HCT116 (cell line): ENCODE measurements around the gene DENND5B. TPM values are rescaled to one million over a fixed set of nuclear protein-coding genes. Genes with fewer than 3 reads are reported as not detected.
"Not testable (repeated sequence)": the region's sequence is repeated elsewhere in the genome, so short reads cannot be mapped to it uniquely, and the experiment has no call there.

Source experiments
- ATAC-seq: fragments of 200-7000 bp; cut with Tn5 transposase; 2 replicates; pipeline ENCODE4 v1.9.1; 2020; ENCODE audit warnings: mild to moderate bottlenecking, moderate library complexity
- BruUV-seq: library from RNA; stranded (reverse); fragments of 400-500 nt; replicated peaks from 2 replicates; lab custom pipeline; 2021; lab: Mats Ljungman, UMichigan
- CTCF ChIA-PET: fragments of 300-600 bp; sonication (Branson Sonifier 250); formaldehyde crosslinking; loops from one replicate; lab custom pipeline; 2021; ENCODE audit warnings: antibody characterized with exemption; lab: Charles Lee
- POLR2A ChIA-PET: fragments of 300-600, 350-600 bp; sonication (Branson Sonifier 250); formaldehyde crosslinking; loops from one replicate; lab custom pipeline; 2021; ENCODE audit warnings: antibody characterized with exemption; lab: Charles Lee
- RAD21 ChIA-PET, 2 experiments: fragments of 300-600 bp; sonication (Branson Sonifier 250); formaldehyde crosslinking; loops; one replicate each; lab custom pipeline; 2023; ENCODE audit warnings: low total read pairs in 2 of 2; ENCODE audit not compliant: uncharacterized antibody in 2 of 2, unreplicated experiment in 2 of 2, low non-redundant PET in 1 of 2; lab: Charles Lee
- DNase-seq: peaks from one replicate; pipeline ENCODE4 v3.0.0-alpha.2; 2010; ENCODE audit warnings: low read depth, low spot score
- H2AFZ ChIP-seq: fragments of 200-600 bp; shearing (Covaris generic), sonication (generic); 2 replicates; pipeline ENCODE4 v1.6.1; 2017; ENCODE audit warnings: low read depth, mixed run types, mixed read lengths, antibody characterized with exemption, low read length; ENCODE audit not compliant: poor library complexity, severe bottlenecking
- H3K27ac ChIP-seq: 2 replicates; pipeline ENCODE4 v1.5.1; 2012; ENCODE audit warnings: low read depth, low read length
- H3K27me3 ChIP-seq: fragments of 200-600 bp; sonication (generic); 2 replicates; pipeline ENCODE4 v1.6.1; 2016; ENCODE audit warnings: mixed run types, low read length, mixed read lengths; ENCODE audit not compliant: insufficient read depth
- H3K36me3 ChIP-seq, 2 experiments: fragments of 200-500 bp in 1 of 2; fragments of 200-600 bp in 1 of 2; sonication (Bioruptor generic) in 1 of 2; sonication (generic) in 1 of 2; 2 replicates each; pipeline versions ENCODE4 v1.5.1 to v1.6.1; 2014 to 2016; ENCODE audit warnings: low read length in 2 of 2, inconsistent platforms in 1 of 2, mixed read lengths in 1 of 2, mixed run types in 1 of 2; ENCODE audit not compliant: insufficient read depth in 2 of 2, control insufficient read depth in 1 of 2
- H3K4me1 ChIP-seq, 2 experiments: fragments of 200-600 bp in 1 of 2; sonication (generic) in 1 of 2; 2 replicates each; pipeline versions ENCODE4 v1.5.1 to v1.6.1; 2012 to 2017; ENCODE audit warnings: low read length in 2 of 2, inconsistent platforms in 1 of 2, mild to moderate bottlenecking in 1 of 2, mixed read lengths in 1 of 2, mixed run types in 1 of 2, moderate library complexity in 1 of 2; ENCODE audit not compliant: insufficient read depth in 2 of 2, control insufficient read depth in 1 of 2
- H3K4me2 ChIP-seq: fragments of 200-600 bp; sonication (generic); 2 replicates; pipeline ENCODE4 v1.6.1; 2017; ENCODE audit warnings: mixed run types, low read length, mixed read lengths
- H3K4me3 ChIP-seq, 2 experiments: fragments of 200-600 bp in 1 of 2; sonication (generic) in 1 of 2; replicated peaks in 1 of 2; 2 replicates each; pipeline ENCODE4 v1.5.1; 2011 to 2016; ENCODE audit warnings: low read length in 2 of 2, control low read depth in 1 of 2, low read depth in 1 of 2, mild to moderate bottlenecking in 1 of 2, mixed read lengths in 1 of 2, mixed run types in 1 of 2
- H3K79me2 ChIP-seq: fragments of 200-600 bp; sonication (generic); 2 replicates; pipeline ENCODE4 v1.6.1; 2017; ENCODE audit warnings: mild to moderate bottlenecking, mixed run types, low read length, moderate library complexity, mixed read lengths; ENCODE audit not compliant: insufficient read depth
- H3K9ac ChIP-seq: fragments of 200-600 bp; sonication (generic); 2 replicates; pipeline ENCODE4 v1.6.1; 2016; ENCODE audit warnings: low read length, mixed read lengths
- H3K9me2 ChIP-seq: fragments of 200-600 bp; sonication (generic), shearing (Covaris generic); 2 replicates; pipeline ENCODE4 v1.6.1; 2017; ENCODE audit warnings: mixed run types, mild to moderate bottlenecking, moderate library complexity; ENCODE audit not compliant: insufficient read depth
- H3K9me3 ChIP-seq, 2 experiments: fragments of 200-500 bp in 1 of 2; fragments of 200-600 bp in 1 of 2; sonication (Bioruptor generic) in 1 of 2; sonication (generic) in 1 of 2; 2 replicates each; pipeline ENCODE4 v1.6.1; 2014 to 2017; ENCODE audit warnings: low read length in 2 of 2, mixed read lengths in 2 of 2, inconsistent platforms in 1 of 2, low read depth in 1 of 2, mild to moderate bottlenecking in 1 of 2, mixed run types in 1 of 2, moderate library complexity in 1 of 2; ENCODE audit not compliant: control insufficient read depth in 1 of 2, insufficient read depth in 1 of 2
- H4K20me1 ChIP-seq: fragments of 200-600 bp; sonication (generic), shearing (Covaris generic); 2 replicates; pipeline ENCODE4 v1.6.1; 2017; ENCODE audit warnings: mixed run types, mild to moderate bottlenecking, moderate library complexity; ENCODE audit not compliant: insufficient read depth
- CBX3 ChIP-seq: IDR thresholded peaks from 2 replicates; pipeline ENCODE4 v1.6.1; 2012; ENCODE audit warnings: low read depth
- CEBPB ChIP-seq: IDR thresholded peaks from 2 replicates; pipeline ENCODE4 v1.6.1; 2012; ENCODE audit warnings: low read depth
- CTCF ChIP-seq, 3 experiments: fragments of 200-600 bp in 1 of 3; sonication (generic) in 1 of 3; IDR thresholded peaks in 2 of 3; conservative IDR thresholded peaks in 1 of 3; 2 replicates each; pipeline ENCODE4 v1.5.1; 2012 to 2017; ENCODE audit warnings: low read depth in 2 of 3, low read length in 2 of 3, antibody characterized with exemption in 1 of 3, borderline replicate concordance in 1 of 3, control low read depth in 1 of 3, mild to moderate bottlenecking in 1 of 3, mixed read lengths in 1 of 3, mixed run types in 1 of 3, moderate library complexity in 1 of 3; ENCODE audit not compliant: insufficient read depth in 1 of 3
- POLR2A ChIP-seq: IDR thresholded peaks from 2 replicates; pipeline ENCODE4 v1.7.0; 2011; ENCODE audit warnings: borderline replicate concordance; ENCODE audit not compliant: insufficient read depth, insufficient read length; ENCODE audit errors: extremely low read depth
- POLR2AphosphoS5 ChIP-seq: IDR thresholded peaks from 2 replicates; pipeline ENCODE4 v1.6.1; 2011; ENCODE audit warnings: mild to moderate bottlenecking, low read depth, low read length, moderate library complexity
- TCF7L2 ChIP-seq: IDR thresholded peaks from 2 replicates; pipeline ENCODE4 v1.7.0; 2011; ENCODE audit warnings: borderline replicate concordance, inconsistent platforms; ENCODE audit not compliant: insufficient read depth, insufficient read length; ENCODE audit errors: extremely low read depth
- YY1 ChIP-seq: IDR thresholded peaks from 2 replicates; pipeline ENCODE4 v1.6.1; 2011; ENCODE audit warnings: low read length, low read depth, moderate library complexity, mild to moderate bottlenecking; ENCODE audit not compliant: insufficient replicate concordance; ENCODE audit errors: extremely low read depth
- ZFX ChIP-seq: fragments of 450-650 bp; IDR thresholded peaks from 2 replicates; pipeline ENCODE4 v1.6.1; 2017
- ZNF274 ChIP-seq: fragments of 200-500 bp; sonication (Bioruptor generic); IDR thresholded peaks from 2 replicates; pipeline ENCODE4 v1.6.1; 2014; ENCODE audit warnings: mild to moderate bottlenecking, low read depth, low read length, inconsistent platforms
- intact Hi-C: fragments of 100-400 bp; cut with micrococcal nuclease; formaldehyde crosslinking; loops from 2 replicates; pipeline ENCODE4 v1.10.0; 2022
- total RNA-seq: library from RNA; stranded (reverse); gene quantifications from one replicate; pipeline ENCODE4 v1.2.1, GENCODE V29; 2021; ENCODE audit not compliant: unreplicated experiment

Gene DENND5B
- total RNA-seq, 1 experiment from 2014 or later, result 19.2 TPM

- H3K79me2 ChIP-seq, result peaks cover 18% of the 10 kb centered on the region
- ChIA-PET RAD21 (no interaction called here), POLR2A (interaction anchor here (1.3 kb wide), 1 partner anchor 13 kb away, joined by 3 read pairs; no protein-coding TSS in a partner anchor), CTCF (no interaction called here)
- DNase-seq (no peak), ATAC-seq (no peak)
- no peaks in the 10 kb centered on the region for H3K9me2 ChIP-seq
- H3K4me3 ChIP-seq, result no peak overlapping the region
- H3K9ac ChIP-seq, result no peak overlapping the region
- no peak overlapping the region for H2AFZ ChIP-seq
- no TSS peak for BruUV-seq
- H3K27ac ChIP-seq, result no peak overlapping the region
- no peaks in the 10 kb centered on the region for H4K20me1 ChIP-seq
- H3K36me3 ChIP-seq, result no peaks in the 10 kb centered on the region
- H3K27me3 ChIP-seq, result no peaks in the 10 kb centered on the region
- intact Hi-C loops, result no loop called here
- TF ChIP-seq POLR2AphosphoS5, result no peak
- no peak for TF ChIP-seq CEBPB
- no peak for TF ChIP-seq ZNF274
- no peak for TF ChIP-seq YY1
- no peak for TF ChIP-seq POLR2A
- no peak for TF ChIP-seq ZFX
- no peak for TF ChIP-seq CTCF (IDR thresholded peaks at IDR 0.05 in 2 of 3, conservative IDR thresholded peaks at IDR 0.05 in 1 of 3; ENCODE audit: borderline replicate concordance in 1 of 3, insufficient read depth in 1 of 3, low read depth in 2 of 3, low read length in 2 of 3)
- no peak for TF ChIP-seq TCF7L2
- no peak for TF ChIP-seq CBX3
- H3K4me1 ChIP-seq, result peaks cover 20 to 30% of the 10 kb centered on the region in 2 experiments
- H3K4me2 ChIP-seq, result no peak overlapping the region
- peaks cover 0 to 9% of the 10 kb centered on the region in 2 experiments; a peak in 1 of 4 replicates for H3K9me3 ChIP-seq
Measured at GRCh38 chr12:31504625-31505222, 86.2 kb downstream of the DENND5B start.

GRCh38 chr12:31501014-31501413 is 89.9 kb downstream of the DENND5B start:
- POLR2A ChIA-PET, H3K9ac ChIP-seq, H3K9me2 ChIP-seq, H3K4me2 ChIP-seq, DNase-seq, CTCF ChIA-PET, intact Hi-C loops, BruUV-seq, H3K9me3 ChIP-seq, H4K20me1 ChIP-seq, RAD21 ChIA-PET, H3K27me3 ChIP-seq, H3K36me3 ChIP-seq, H3K79me2 ChIP-seq, H3K27ac ChIP-seq, H2AFZ ChIP-seq, H3K4me3 ChIP-seq, ATAC-seq: not testable (repeated sequence)
- H3K4me1 ChIP-seq, result peaks cover 38 to 50% of the 10 kb centered on the region in 2 experiments
